Measurements from ENCODE around the gene SLAMF6.

SLAMF6 gene

DNA sequence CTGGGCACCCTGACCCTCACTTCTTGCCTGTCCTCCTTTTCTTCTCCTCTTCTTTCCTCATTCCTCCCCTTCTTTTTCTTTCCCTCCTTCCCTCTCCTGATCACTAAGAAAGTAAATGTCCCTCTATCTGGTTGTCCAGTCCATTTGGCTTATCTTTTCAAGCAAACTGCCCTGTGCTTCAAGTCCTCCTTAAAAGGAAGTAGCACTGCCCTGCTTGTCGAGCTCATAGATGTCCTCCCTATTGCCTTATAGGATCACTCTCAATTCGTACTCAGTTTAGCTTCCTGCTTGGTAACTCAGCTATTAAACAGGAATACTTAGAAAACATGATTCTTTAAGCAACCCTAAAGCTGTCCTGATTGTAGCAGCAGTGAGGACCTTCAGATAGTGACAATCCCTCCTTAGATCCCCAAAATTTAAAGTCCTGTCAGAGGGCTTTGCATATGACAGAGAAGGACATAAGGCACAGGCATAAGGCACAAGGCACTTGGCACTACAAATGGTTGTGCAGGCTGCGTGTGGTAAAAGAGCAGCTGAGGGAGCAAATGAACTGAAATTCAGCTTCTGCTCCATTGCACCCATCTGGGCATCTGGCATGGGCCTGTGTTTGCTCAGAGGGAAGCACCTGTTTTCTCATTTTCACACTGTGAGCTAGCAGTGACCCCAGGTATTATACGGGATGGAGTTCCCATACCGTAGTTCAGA, 26.1 kb upstream of the SLAMF6 start:
- no peaks in the 10 kb centered on the region for H3K27me3 ChIP-seq (ENCODE audit: control insufficient read depth in 3 of 3, insufficient read depth in 3 of 3, low read depth in 1 of 3, low read length in 3 of 3)
- no peaks in the 10 kb centered on the region for H3K4me1 ChIP-seq (ENCODE audit: control insufficient read depth in 2 of 2, insufficient read depth in 1 of 2, low read depth in 1 of 2, low read length in 2 of 2)
- H3K27ac ChIP-seq (replicated peaks; ENCODE audit: low read length): no peak overlapping the region
- H3K9me3 ChIP-seq (replicated peaks in 1 of 2; ENCODE audit: control insufficient read depth in 2 of 2, insufficient read depth in 1 of 2, low read depth in 1 of 2, low read length in 2 of 2): no peaks in the 10 kb centered on the region
- H2BK12ac ChIP-seq (ENCODE audit: low read length): no peak overlapping the region
- H3K14ac ChIP-seq (ENCODE audit: low read length): no peak overlapping the region
- no peak overlapping the region for H2AK5ac ChIP-seq (ENCODE audit: low read depth, low read length)
- no peak for DNase-seq (ENCODE audit: low spot score)
- no peak overlapping the region for H3K4me3 ChIP-seq (ENCODE audit: low read length in 2 of 2)
- no peak overlapping the region for H2BK15ac ChIP-seq (ENCODE audit: low read length)
- no peak overlapping the region for H4K8ac ChIP-seq (ENCODE audit: low read depth, low read length)
- H3K4ac ChIP-seq (ENCODE audit: low read length): no peak overlapping the region
- no peak overlapping the region for H2AFZ ChIP-seq (ENCODE audit: low read length)
- H2BK120ac ChIP-seq (ENCODE audit: low read depth, low read length): no peak overlapping the region
- H3K36me3 ChIP-seq (replicated peaks in 1 of 2; ENCODE audit: control insufficient read depth in 2 of 2, insufficient read depth in 2 of 2, low read length in 2 of 2): no peaks in the 10 kb centered on the region
- H3K9ac ChIP-seq (ENCODE audit: low read depth, low read length, poor library complexity): no peak overlapping the region
- no peak overlapping the region for H2BK5ac ChIP-seq (ENCODE audit: low read length)
- H4K91ac ChIP-seq (ENCODE audit: low read depth, low read length, poor library complexity): no peak overlapping the region
- WGBS, 2 donors (ENCODE audit: extremely low coverage in 2 of 2, insufficient read length in 2 of 2, insufficient replicate concordance in 1 of 2): no CpG with 5 or more reads among the region's 5 CpGs
- no peak overlapping the region for H3K23ac ChIP-seq (ENCODE audit: low read depth, low read length, poor library complexity)
- H3K4me2 ChIP-seq (ENCODE audit: insufficient read depth, low read length, poor library complexity, severe bottlenecking): no peak overlapping the region
- no peaks in the 10 kb centered on the region for H3K79me1 ChIP-seq (ENCODE audit: low read depth, low read length)
- H3K18ac ChIP-seq (ENCODE audit: low read length): no peak overlapping the region

DNA sequence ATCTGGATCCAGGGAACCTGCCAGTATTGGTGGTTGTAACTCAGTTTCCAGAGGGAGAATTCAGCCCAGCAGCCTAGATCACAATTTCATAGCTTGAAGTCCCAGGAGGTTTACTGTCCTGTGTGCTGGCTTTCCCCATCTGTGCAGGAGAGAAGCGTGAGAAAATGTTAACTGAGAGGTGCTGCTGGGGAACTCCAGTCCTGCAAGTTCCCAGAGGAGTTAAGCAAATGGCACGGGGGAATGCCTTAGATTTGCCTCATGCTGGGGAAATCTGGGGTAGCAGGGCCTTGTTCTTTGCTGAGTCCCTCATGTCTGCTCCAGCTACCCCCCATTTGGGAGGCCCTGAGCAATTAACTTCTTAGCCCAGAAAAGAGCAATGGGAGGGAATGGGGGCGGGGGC, 25.1 kb upstream of the SLAMF6 start:
- no peak overlapping the region for H3K23ac ChIP-seq (ENCODE audit: low read depth, low read length, poor library complexity)
- no CpG with 5 or more reads among the region's 3 CpGs for WGBS, 2 donors (ENCODE audit: extremely low coverage in 2 of 2, insufficient read length in 2 of 2, insufficient replicate concordance in 1 of 2)
- no peak overlapping the region for H3K18ac ChIP-seq (ENCODE audit: low read length)
- no peak overlapping the region for H2BK15ac ChIP-seq (ENCODE audit: low read length)
- H3K14ac ChIP-seq (ENCODE audit: low read length): no peak overlapping the region
- H3K4me2 ChIP-seq (ENCODE audit: insufficient read depth, low read length, poor library complexity, severe bottlenecking): no peak overlapping the region
- no peak overlapping the region for H2BK120ac ChIP-seq (ENCODE audit: low read depth, low read length)
- H3K4ac ChIP-seq (ENCODE audit: low read length): no peak overlapping the region
- H3K36me3 ChIP-seq (replicated peaks in 1 of 2; ENCODE audit: control insufficient read depth in 2 of 2, insufficient read depth in 2 of 2, low read length in 2 of 2): no peaks in the 10 kb centered on the region
- no peak overlapping the region for H2AFZ ChIP-seq (ENCODE audit: low read length)
- H3K27ac ChIP-seq (replicated peaks; ENCODE audit: low read length): no peak overlapping the region
- H3K9ac ChIP-seq (ENCODE audit: low read depth, low read length, poor library complexity): no peak overlapping the region
- DNase-seq (ENCODE audit: low spot score): no peak
- no peak overlapping the region for H2AK5ac ChIP-seq (ENCODE audit: low read depth, low read length)
- H2BK5ac ChIP-seq (ENCODE audit: low read length): no peak overlapping the region
- H3K27me3 ChIP-seq (ENCODE audit: control insufficient read depth in 3 of 3, insufficient read depth in 3 of 3, low read depth in 1 of 3, low read length in 3 of 3): no peaks in the 10 kb centered on the region
- H3K4me1 ChIP-seq (ENCODE audit: control insufficient read depth in 2 of 2, insufficient read depth in 1 of 2, low read depth in 1 of 2, low read length in 2 of 2): no peaks in the 10 kb centered on the region
- no peak overlapping the region for H3K4me3 ChIP-seq (ENCODE audit: low read length in 2 of 2)
- no peaks in the 10 kb centered on the region for H3K9me3 ChIP-seq (replicated peaks in 1 of 2; ENCODE audit: control insufficient read depth in 2 of 2, insufficient read depth in 1 of 2, low read depth in 1 of 2, low read length in 2 of 2)
- no peak overlapping the region for H2BK12ac ChIP-seq (ENCODE audit: low read length)
- no peak overlapping the region for H4K91ac ChIP-seq (ENCODE audit: low read depth, low read length, poor library complexity)
- H3K79me1 ChIP-seq (ENCODE audit: low read depth, low read length): no peaks in the 10 kb centered on the region
- no peak overlapping the region for H4K8ac ChIP-seq (ENCODE audit: low read depth, low read length)

DNA sequence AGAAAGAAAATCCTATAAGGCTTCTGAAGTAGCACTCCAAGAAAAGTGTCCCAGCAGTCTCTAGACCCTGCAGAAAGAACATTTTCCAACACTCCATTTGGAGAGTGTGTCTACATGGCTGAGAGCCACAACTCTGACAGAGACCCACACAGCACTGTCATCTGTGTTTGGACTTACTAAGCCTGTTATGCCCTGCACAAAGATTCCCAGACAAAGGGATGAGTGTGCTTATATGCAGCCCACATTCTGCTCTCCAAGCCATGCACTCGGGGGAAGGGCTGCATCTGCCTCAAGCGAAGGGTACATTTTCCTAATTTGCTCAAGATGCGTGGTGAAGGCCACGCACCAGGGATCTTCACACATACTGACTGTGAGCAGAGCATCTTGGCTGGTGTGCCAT, 24.4 kb upstream of the SLAMF6 start:
- Histone ChIP-seq H4K91ac (ENCODE audit: low read depth, low read length, poor library complexity) (no peak overlapping the region), H3K9ac (ENCODE audit: low read depth, low read length, poor library complexity) (no peak overlapping the region), H3K23ac (ENCODE audit: low read depth, low read length, poor library complexity) (no peak overlapping the region), H3K4me1 (ENCODE audit: control insufficient read depth in 2 of 2, insufficient read depth in 1 of 2, low read depth in 1 of 2, low read length in 2 of 2) (no peaks in the 10 kb centered on the region), H2BK15ac (ENCODE audit: low read length) (no peak overlapping the region), H2BK120ac (ENCODE audit: low read depth, low read length) (no peak overlapping the region), H2BK5ac (ENCODE audit: low read length) (no peak overlapping the region), H3K27me3 (ENCODE audit: control insufficient read depth in 3 of 3, insufficient read depth in 3 of 3, low read depth in 1 of 3, low read length in 3 of 3) (no peaks in the 10 kb centered on the region), H3K4ac (ENCODE audit: low read length) (no peak overlapping the region), H3K4me2 (ENCODE audit: insufficient read depth, low read length, poor library complexity, severe bottlenecking) (no peak overlapping the region), H2AK5ac (ENCODE audit: low read depth, low read length) (no peak overlapping the region), H3K27ac (replicated peaks; ENCODE audit: low read length) (no peak overlapping the region), H3K9me3 (replicated peaks in 1 of 2; ENCODE audit: control insufficient read depth in 2 of 2, insufficient read depth in 1 of 2, low read depth in 1 of 2, low read length in 2 of 2) (no peaks in the 10 kb centered on the region), H4K8ac (ENCODE audit: low read depth, low read length) (no peak overlapping the region), H2BK12ac (ENCODE audit: low read length) (no peak overlapping the region), H3K14ac (ENCODE audit: low read length) (no peak overlapping the region), H3K36me3 (replicated peaks in 1 of 2; ENCODE audit: control insufficient read depth in 2 of 2, insufficient read depth in 2 of 2, low read length in 2 of 2) (no peaks in the 10 kb centered on the region), H3K4me3 (ENCODE audit: low read length in 2 of 2) (no peak overlapping the region), H3K79me1 (ENCODE audit: low read depth, low read length) (no peaks in the 10 kb centered on the region), H2AFZ (ENCODE audit: low read length) (no peak overlapping the region), H3K18ac (ENCODE audit: low read length) (no peak overlapping the region)
- no peak for DNase-seq (ENCODE audit: low spot score)
- no CpG with 5 or more reads among the region's 4 CpGs for WGBS, 2 donors (ENCODE audit: extremely low coverage in 2 of 2, insufficient read length in 2 of 2, insufficient replicate concordance in 1 of 2)

- no peak overlapping the region for H2AK5ac ChIP-seq (ENCODE audit: low read depth, low read length)
- H2AFZ ChIP-seq (ENCODE audit: low read length): no peak overlapping the region
- H3K36me3 ChIP-seq (replicated peaks in 1 of 2; ENCODE audit: control insufficient read depth in 2 of 2, insufficient read depth in 2 of 2, low read length in 2 of 2): no peaks in the 10 kb centered on the region
- no peak overlapping the region for H3K9ac ChIP-seq (ENCODE audit: low read depth, low read length, poor library complexity)
- H2BK120ac ChIP-seq (ENCODE audit: low read depth, low read length): no peak overlapping the region
- no peak overlapping the region for H2BK15ac ChIP-seq (ENCODE audit: low read length)
- no peak overlapping the region for H2BK5ac ChIP-seq (ENCODE audit: low read length)
- H3K18ac ChIP-seq (ENCODE audit: low read length): no peak overlapping the region
- no CpG with 5 or more reads among the region's 2 CpGs for WGBS, 2 donors (ENCODE audit: extremely low coverage in 2 of 2, insufficient read length in 2 of 2, insufficient replicate concordance in 1 of 2)
- no peak overlapping the region for H3K4me3 ChIP-seq (ENCODE audit: low read length in 2 of 2)
- H3K4me1 ChIP-seq (ENCODE audit: control insufficient read depth in 2 of 2, insufficient read depth in 1 of 2, low read depth in 1 of 2, low read length in 2 of 2): no peaks in the 10 kb centered on the region
- no peaks in the 10 kb centered on the region for H3K9me3 ChIP-seq (replicated peaks in 1 of 2; ENCODE audit: control insufficient read depth in 2 of 2, insufficient read depth in 1 of 2, low read depth in 1 of 2, low read length in 2 of 2)
- no peak for DNase-seq (ENCODE audit: low spot score)
- H3K23ac ChIP-seq (ENCODE audit: low read depth, low read length, poor library complexity): no peak overlapping the region
- no peak overlapping the region for H3K4ac ChIP-seq (ENCODE audit: low read length)
- H3K79me1 ChIP-seq (ENCODE audit: low read depth, low read length): no peaks in the 10 kb centered on the region
- no peak overlapping the region for H3K27ac ChIP-seq (replicated peaks; ENCODE audit: low read length)
- no peaks in the 10 kb centered on the region for H3K27me3 ChIP-seq (ENCODE audit: control insufficient read depth in 3 of 3, insufficient read depth in 3 of 3, low read depth in 1 of 3, low read length in 3 of 3)
- H4K91ac ChIP-seq (ENCODE audit: low read depth, low read length, poor library complexity): no peak overlapping the region
- H3K14ac ChIP-seq (ENCODE audit: low read length): no peak overlapping the region
- H3K4me2 ChIP-seq (ENCODE audit: insufficient read depth, low read length, poor library complexity, severe bottlenecking): no peak overlapping the region
- no peak overlapping the region for H2BK12ac ChIP-seq (ENCODE audit: low read length)
- no peak overlapping the region for H4K8ac ChIP-seq (ENCODE audit: low read depth, low read length)
Observed at GRCh38 chr1:160546942-160547341, 23.9 kb upstream of the SLAMF6 start.

Data from neuronal stem cell (in vitro differentiated cells).